OCI-LY3 (cell line): ENCODE results near the gene CRELD2.

ENCODE experiments used
- H2AFZ ChIP-seq: fragments of 200-600, 300-600 bp; shearing (Covaris generic); 2 replicates; pipeline ENCODE4 v1.6.0; 2014; ENCODE audit warnings: antibody characterized with exemption, low read depth, low read length
- H3K27ac ChIP-seq: fragments of 200-600, 300-600 bp; sonication (generic); 2 replicates; pipeline ENCODE4 v1.5.1; 2014; ENCODE audit warnings: mild to moderate bottlenecking, low read length, moderate library complexity, mixed read lengths
- H3K27me3 ChIP-seq: fragments of 200-600, 300-600 bp; sonication (generic); 2 replicates; pipeline ENCODE4 v1.6.1; 2014; ENCODE audit warnings: low read depth, low read length, mixed read lengths
- H3K36me3 ChIP-seq: fragments of 200-600, 300-600 bp; sonication (generic); replicated peaks from 2 replicates; pipeline ENCODE3; 2014; ENCODE audit warnings: low read depth, low read length, mixed read lengths
- H3K4me1 ChIP-seq: fragments of 300-600, 200-600 bp; sonication (generic); 2 replicates; pipeline ENCODE4 v1.6.1; 2014; ENCODE audit warnings: low read length, mixed read lengths
- H3K4me2 ChIP-seq: fragments of 200-600, 300-600 bp; sonication (generic); 2 replicates; pipeline ENCODE4 v1.6.1; 2014; ENCODE audit warnings: low read length, mixed read lengths
- H3K4me3 ChIP-seq: fragments of 300-600, 200-600 bp; sonication (generic); 2 replicates; pipeline ENCODE4 v1.5.1; 2014; ENCODE audit warnings: antibody characterized with exemption, mild to moderate bottlenecking, low read length, moderate library complexity
- H3K79me2 ChIP-seq: fragments of 300-600, 200-600 bp; shearing (Covaris generic); 2 replicates; pipeline ENCODE4 v1.6.1; 2014; ENCODE audit warnings: mild to moderate bottlenecking, low read length, mixed read lengths
- H3K9ac ChIP-seq: fragments of 300-600, 200-600 bp; shearing (Covaris generic); 2 replicates; pipeline ENCODE4 v1.6.0; 2014; ENCODE audit warnings: mild to moderate bottlenecking, low read length, moderate library complexity
- H3K9me3 ChIP-seq: fragments of 200-600, 300-600 bp; shearing (Covaris generic); 2 replicates; pipeline ENCODE4 v1.6.1; 2014; ENCODE audit warnings: low read length, mixed read lengths; ENCODE audit not compliant: insufficient read depth
- H4K20me1 ChIP-seq: fragments of 200-600, 300-600 bp; sonication (generic); 2 replicates; pipeline ENCODE4 v1.6.1; 2016; ENCODE audit warnings: low read length, mixed read lengths; ENCODE audit not compliant: insufficient read depth
- CTCF ChIP-seq: fragments of 200-600, 300-600 bp; sonication (generic); IDR thresholded peaks from 2 replicates; pipeline ENCODE4 v1.5.1; 2014; ENCODE audit warnings: antibody characterized with exemption, low read length, low read depth
- EZH2phosphoT487 ChIP-seq: fragments of 200-600 bp; shearing (Covaris generic); IDR thresholded peaks from 2 replicates; pipeline ENCODE4 v1.6.1; 2018; ENCODE audit warnings: antibody characterized with exemption, mixed run types, low read depth

Gene CRELD2

GRCh38 chr22:49900441-49901230 is 17.8 kb upstream of the CRELD2 start:
- no peak overlapping the region for H3K4me3 ChIP-seq
- H3K4me1 ChIP-seq = no peaks in the 10 kb centered on the region
- H3K9ac ChIP-seq = no peak overlapping the region
- H3K27ac ChIP-seq = no peak overlapping the region
- H3K9me3 ChIP-seq = no peaks in the 10 kb centered on the region
- TF ChIP-seq EZH2phosphoT487 (no peak), CTCF (no peak)
- H3K27me3 ChIP-seq = no peaks in the 10 kb centered on the region
- H2AFZ ChIP-seq = no peak overlapping the region
- H3K36me3 ChIP-seq = peaks cover 10% of the 10 kb centered on the region
- no peak overlapping the region for H3K4me2 ChIP-seq
- H3K79me2 ChIP-seq = no peaks in the 10 kb centered on the region
- H4K20me1 ChIP-seq = no peaks in the 10 kb centered on the region

- H3K4me3 ChIP-seq = no peak overlapping the region
- H3K27me3 ChIP-seq = no peaks in the 10 kb centered on the region
- H3K4me2 ChIP-seq = no peak overlapping the region
- H3K36me3 ChIP-seq = peaks cover 10% of the 10 kb centered on the region
- no peaks in the 10 kb centered on the region for H4K20me1 ChIP-seq
- H2AFZ ChIP-seq = no peak overlapping the region
- no peak overlapping the region for H3K27ac ChIP-seq
- no peaks in the 10 kb centered on the region for H3K79me2 ChIP-seq
- no peaks in the 10 kb centered on the region for H3K9me3 ChIP-seq
- TF ChIP-seq EZH2phosphoT487 = no peak
- no peak for TF ChIP-seq CTCF
- H3K4me1 ChIP-seq = no peaks in the 10 kb centered on the region
- no peak overlapping the region for H3K9ac ChIP-seq
Measured at GRCh38 chr22:49901457-49901856, 17.0 kb upstream of the CRELD2 start.

- Histone ChIP-seq H3K9me3 (no peaks in the 10 kb centered on the region), H3K27ac (no peak overlapping the region), H3K27me3 (no peaks in the 10 kb centered on the region), H3K4me3 (no peak overlapping the region), H4K20me1 (no peaks in the 10 kb centered on the region), H2AFZ (no peak overlapping the region), H3K79me2 (no peaks in the 10 kb centered on the region), H3K4me2 (no peak overlapping the region), H3K36me3 (peaks cover 10% of the 10 kb centered on the region), H3K9ac (no peak overlapping the region), H3K4me1 (no peaks in the 10 kb centered on the region)
- no peak for TF ChIP-seq EZH2phosphoT487
- TF ChIP-seq CTCF = no peak
Measured at GRCh38 chr22:49903322-49904039, 15.0 kb upstream of the CRELD2 start.

- no peaks in the 10 kb centered on the region for H4K20me1 ChIP-seq
Measured at GRCh38 chr22:49904040-49904369, 14.4 kb upstream of the CRELD2 start.

More at GRCh38 chr22:49904040-49904369, 14.4 kb upstream of the CRELD2 start:
- no peak overlapping the region for H3K27ac ChIP-seq
- H3K27me3 ChIP-seq = no peaks in the 10 kb centered on the region
- no peak overlapping the region for H3K9ac ChIP-seq
- no peak overlapping the region for H2AFZ ChIP-seq
- no peaks in the 10 kb centered on the region for H3K4me1 ChIP-seq
- no peaks in the 10 kb centered on the region for H3K9me3 ChIP-seq
- peaks cover 10% of the 10 kb centered on the region for H3K36me3 ChIP-seq
- H3K4me2 ChIP-seq = no peak overlapping the region
- no peak overlapping the region for H3K4me3 ChIP-seq
- TF ChIP-seq CTCF = no peak
- TF ChIP-seq EZH2phosphoT487 = no peak
- H3K79me2 ChIP-seq = no peaks in the 10 kb centered on the region
